HG03439 (cell line): Measurements from ENCODE around the gene PLXNB1.

Experiments
- ATAC-seq: cut with Tn5 transposase; IDR thresholded peaks from one replicate; pipeline ENCODE4 v1.9.1; 2021; ENCODE audit warnings: mild to moderate bottlenecking, moderate library complexity; ENCODE audit not compliant: unreplicated experiment

PLXNB1 gene

DNA sequence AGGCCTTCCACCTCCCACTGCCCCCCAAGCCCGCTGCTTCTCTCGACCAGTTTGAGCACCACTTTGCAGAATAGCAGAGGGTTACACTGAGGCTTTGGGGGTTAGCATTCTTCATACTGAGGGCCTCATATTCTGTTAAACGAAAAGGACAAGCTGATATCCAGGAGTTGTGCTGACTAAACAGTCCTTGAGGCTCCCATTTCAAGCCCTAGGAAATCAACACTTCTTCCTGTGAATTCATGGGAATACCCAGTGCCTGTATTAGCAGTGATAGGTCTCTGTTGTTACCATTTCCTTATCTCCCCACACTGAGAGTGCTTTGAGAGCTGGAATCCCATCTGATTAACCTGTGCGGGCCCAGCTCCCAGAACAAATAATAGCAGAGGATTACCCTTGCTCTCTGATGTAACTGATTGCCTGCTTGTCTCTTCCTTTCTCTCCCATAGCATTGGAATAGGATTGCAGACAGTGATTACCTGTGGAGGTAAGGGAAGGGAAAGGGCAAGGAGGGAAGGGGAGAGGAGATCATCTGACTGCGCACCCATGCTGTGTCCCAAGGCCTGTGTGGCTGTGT is 56.9 kb downstream of the PLXNB1 start:
- no peak for ATAC-seq

DNA sequence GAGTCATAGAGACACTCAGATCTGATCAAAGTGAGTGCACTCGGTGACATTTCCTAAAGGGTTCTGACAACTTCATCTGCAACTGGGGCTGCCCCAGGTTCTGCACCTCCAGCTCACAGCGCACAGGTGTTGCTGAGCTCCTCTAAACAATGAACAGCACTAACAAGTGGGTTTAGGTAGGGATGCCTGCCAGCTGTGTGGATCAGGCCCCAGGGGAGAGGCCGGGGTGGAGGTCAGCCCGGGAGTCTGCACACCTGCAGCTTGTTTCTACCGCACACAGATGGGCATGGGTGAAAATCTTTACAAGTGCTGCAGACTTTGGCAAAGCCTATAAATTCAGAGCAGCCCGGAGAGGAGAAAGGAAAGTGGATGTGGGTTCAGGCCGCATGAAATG is 57.5 kb downstream of the PLXNB1 start:
- ATAC-seq, result no peak

DNA sequence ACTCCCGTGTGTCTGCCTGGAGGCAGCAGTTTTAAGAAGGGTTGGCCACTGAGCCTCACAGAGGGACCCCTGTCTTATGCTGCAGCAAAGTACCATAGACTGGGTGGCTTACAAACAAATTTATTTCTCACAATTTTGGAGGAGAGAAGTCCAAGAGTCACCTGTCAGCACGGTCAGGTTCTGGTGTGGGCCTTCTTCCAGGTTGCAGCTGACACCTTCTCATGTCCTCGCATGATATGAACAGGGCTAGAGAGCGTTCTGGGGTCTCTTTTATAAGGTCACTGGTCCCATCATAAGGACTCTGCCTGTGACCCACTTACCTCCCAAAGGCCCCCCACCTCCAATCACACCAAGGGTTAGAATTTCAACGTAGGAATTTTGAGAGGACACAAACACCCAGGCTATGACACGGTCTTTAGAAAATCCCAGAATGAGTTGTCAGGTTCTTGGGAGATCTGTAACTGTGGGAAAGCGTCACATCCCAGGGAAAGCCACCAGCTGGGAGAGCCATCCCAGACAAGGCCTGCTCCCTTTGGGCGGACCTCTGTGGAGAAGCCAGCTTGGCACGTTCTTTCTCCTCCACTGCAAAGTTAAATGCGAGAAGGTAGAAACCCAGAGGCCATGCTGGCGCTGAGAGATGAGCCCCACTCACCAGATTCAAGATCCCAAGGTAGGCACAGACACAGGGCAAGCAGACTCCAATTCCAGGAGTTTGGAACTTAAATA is 58.1 kb downstream of the PLXNB1 start, which contains the start of gene FBXW12:
TSS of gene FBXW12 (plus strand) at position 569 of the 726 bp plus-strand sequence. CDS start 549 bp downstream, outside the sequence.
- no peak for ATAC-seq

DNA sequence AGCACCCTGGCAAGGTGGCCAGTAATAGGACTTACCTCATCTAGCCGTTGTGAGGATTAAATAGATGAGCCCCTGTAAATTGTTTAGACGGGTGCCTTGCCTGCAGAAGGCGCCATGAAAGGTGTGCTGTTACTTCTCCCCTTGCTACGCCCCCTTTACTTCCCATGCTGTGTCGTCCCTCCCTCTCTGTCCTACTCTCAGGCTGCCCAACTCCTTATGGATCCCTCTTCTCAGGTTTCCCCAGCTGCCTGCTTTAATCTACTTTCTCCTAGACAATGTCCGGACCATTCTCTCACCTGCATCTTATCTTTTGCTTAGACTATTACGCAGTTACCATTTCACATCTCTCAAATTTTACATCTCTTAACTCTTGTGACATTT is 59.6 kb downstream of the PLXNB1 start:
- ATAC-seq, result no peak

GRCh38 chr3:48369693-48370332 is 60.1 kb downstream of the PLXNB1 start:
- ATAC-seq, result no peak

DNA sequence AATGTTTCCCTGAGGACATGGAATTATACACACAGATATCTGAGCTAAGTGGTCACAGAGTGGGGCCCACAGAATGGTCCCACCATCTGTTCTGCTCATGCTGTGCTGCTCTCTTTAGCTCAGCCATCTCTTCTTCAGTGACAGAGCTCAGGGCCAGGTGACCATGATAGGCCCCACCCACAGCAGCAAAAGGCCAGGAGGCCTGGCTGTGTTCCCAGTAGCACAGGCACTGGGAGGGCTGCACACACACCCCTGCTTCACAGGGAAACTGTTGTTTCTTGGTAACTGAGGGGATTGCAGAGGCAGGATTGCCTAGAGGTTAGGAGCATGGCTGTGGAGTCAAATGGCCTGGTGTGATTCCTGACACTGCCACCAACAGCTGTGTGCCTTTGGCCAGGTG is 62.7 kb downstream of the PLXNB1 start:
- ATAC-seq, result no peak

GRCh38 chr3:48364840-48365239 is 65.0 kb downstream of the PLXNB1 start:
- ATAC-seq, result no peak

DNA sequence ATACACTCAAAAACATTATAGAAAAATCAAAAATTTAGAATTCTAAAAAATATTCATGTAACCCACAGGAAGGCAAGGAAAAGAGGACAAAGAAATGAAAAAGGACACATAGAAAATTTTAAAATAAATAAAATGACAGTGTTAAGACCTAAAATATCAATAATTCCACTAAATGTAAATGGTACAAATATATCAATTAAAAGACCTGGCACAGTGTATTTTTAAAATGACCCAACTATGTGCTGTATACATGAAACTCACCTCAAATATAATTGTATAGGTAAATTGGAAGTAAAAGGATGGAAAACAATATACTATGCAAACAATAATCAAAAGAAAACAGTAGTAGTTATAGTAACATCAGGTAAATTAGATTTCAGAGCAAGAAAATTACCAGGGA is 68.0 kb downstream of the PLXNB1 start:
- no peak for ATAC-seq

GRCh38 chr3:48356419-48356818 is 73.5 kb downstream of the PLXNB1 start:
- ATAC-seq, result no peak

DNA sequence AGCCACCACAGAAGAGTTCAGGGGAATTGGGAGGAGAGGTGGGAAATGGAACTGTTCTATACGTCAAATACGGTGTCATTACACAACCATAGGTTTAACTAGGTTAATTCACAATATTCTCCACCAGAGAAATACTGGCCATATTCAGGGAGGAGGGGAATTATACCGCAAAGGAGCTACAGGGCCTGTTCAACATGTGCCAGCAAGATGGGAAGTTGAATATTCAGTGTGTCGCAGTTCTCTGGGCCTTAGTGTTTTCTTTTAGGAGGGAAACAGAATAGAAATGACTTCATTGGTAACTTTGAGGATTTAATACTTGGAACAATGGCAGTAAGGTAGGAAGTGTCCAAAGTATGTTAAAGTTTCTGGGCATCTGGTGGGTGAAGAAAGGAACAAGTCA is 75.9 kb downstream of the PLXNB1 start:
- no peak for ATAC-seq
